HT-29 (cell line): Measurements from ENCODE around the gene JMJD8. TPM values are rescaled to one million over a fixed set of nuclear protein-coding genes. Genes with fewer than 3 reads are reported as not detected.
A peak's percentile ranks its signal among the peaks of the same experiment; 100 is the strongest.

Source experiments
- DNase-seq: peaks from one replicate; pipeline ENCODE4 v3.0.0-alpha.2; 2015; ENCODE audit warnings: low spot score
- total RNA-seq: library from RNA; depleted of rRNA; stranded (reverse); fragments of >200 nt; shearing (Covaris generic); gene quantifications from 2 replicates; pipeline ENCODE4 v1.2.3, GENCODE V29; 2014

JMJD8 gene
- total RNA-seq, 1 experiment from 2014 or later, result 154 TPM

- peak; percentile 64 for DNase-seq
These were observed 25.7 kb upstream of the JMJD8 start for GRCh38 chr16:709566-710499.

- DNase-seq, result no peak
These were observed 24.8 kb upstream of the JMJD8 start for GRCh38 chr16:708959-709358.

DNA sequence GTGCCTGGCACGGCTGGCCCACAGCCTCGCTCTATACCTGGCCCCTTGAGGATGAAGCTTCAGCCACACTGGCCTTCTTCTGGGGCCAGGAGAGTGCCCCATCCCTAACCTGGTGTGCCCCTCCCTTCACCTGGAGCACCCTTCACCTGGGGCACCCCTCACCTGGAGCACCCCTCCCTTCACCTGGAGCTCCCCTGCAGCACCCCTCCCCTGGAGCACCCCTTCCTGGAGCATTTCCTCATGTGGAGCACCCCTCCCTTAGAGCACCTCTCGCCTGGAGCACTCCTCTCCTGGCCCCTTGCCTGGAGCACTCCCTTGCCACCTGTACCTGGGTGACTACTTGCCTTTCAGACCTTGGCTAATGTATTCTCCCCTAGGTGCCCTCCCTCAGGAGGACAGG, 23.9 kb upstream of the JMJD8 start:
- DNase-seq, result no peak

- DNase-seq, result no peak
These were observed 23.0 kb upstream of the JMJD8 start for GRCh38 chr16:707062-707538.

DNA sequence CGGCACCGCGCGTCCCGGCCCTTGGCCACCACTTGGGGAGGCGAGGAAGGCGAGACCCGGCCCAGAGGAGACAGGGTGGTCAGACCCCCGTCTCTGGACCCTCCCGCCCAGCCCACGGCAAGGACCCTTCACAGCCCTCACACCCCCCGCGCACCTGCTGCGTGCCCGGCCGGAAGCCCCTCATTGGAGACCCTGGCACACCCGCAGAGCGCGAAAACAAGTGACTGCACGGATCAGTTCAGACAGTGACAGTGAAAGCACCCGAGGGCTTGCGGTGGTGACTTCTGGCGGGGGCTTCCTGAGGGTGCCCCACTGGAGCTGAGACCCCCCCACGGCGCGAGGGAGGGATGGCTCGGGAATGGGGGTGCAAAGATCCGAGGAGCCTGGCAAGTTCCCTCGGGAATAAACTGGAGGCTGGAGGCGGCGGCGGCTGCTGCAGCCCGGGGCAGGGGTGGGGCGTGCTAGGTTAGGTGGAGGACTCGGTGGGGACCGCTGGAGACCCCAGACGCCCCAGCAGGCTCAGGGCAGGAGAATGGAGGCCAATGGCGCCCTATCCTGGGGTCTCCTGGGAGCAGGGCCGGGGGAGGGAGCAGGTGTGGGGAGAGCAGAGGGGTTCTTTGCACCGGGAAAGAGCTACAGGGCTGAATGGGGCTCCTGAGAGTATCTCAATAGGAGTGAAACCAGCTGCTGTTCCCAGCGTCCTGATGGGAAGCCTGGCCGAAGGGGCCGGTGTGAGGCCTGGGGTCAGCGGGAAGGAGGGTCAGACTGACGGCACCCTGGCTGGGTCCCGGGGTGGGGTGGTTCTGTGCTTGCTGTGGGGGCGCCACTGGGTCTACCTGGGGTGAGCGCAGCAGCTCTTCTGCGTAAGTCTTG, 22.3 kb upstream of the JMJD8 start:
- no peak for DNase-seq

- DNase-seq, result no peak
These were observed 21.5 kb upstream of the JMJD8 start, which contains the start of gene FBXL16 for GRCh38 chr16:705431-706188. TSS of gene FBXL16 (minus strand) at chr16:705801. CDS start at chr16:697405, 8,396 bp downstream.

DNA sequence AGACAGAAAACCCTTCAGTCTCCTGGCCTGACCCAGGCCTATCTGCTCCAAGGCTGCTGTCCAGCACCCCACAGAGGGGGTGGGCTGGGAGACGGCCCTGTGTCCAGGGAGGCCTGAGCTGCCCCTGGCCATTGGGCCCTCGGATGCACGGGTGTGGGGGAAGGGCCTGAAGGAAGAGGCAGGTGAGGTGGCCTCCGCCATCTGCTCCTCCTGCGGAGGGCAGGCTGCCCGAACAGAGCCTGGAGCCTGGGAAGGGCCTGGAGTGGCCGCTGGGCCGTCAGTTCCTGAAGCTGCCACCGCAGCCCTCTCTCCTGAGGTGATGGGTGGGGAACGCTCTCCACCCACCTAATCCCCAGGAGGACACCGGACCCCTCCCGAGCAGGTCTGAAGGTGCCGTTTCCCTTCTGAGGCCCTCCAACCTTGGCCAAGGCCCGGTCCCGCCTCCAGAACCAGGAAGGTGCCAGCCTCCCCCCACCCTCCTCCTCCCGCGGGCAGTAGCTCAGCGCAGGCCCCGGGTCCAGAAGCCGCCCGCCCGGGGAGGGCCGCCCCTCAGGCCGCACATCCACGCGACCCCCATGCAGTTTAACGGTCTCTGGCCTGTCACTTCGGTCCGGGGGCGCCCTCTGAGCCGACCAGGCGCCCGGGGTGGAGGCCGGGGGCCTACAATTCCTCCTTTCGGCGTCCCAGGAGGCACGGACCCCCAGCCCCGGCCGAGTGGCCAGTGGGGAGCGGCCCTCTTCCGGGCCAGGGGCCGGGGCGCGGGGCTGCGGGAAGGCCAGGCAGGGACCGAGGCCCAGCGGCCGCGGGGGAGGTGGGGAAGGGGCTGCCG, 20.6 kb upstream of the JMJD8 start:
- no peak for DNase-seq

DNA sequence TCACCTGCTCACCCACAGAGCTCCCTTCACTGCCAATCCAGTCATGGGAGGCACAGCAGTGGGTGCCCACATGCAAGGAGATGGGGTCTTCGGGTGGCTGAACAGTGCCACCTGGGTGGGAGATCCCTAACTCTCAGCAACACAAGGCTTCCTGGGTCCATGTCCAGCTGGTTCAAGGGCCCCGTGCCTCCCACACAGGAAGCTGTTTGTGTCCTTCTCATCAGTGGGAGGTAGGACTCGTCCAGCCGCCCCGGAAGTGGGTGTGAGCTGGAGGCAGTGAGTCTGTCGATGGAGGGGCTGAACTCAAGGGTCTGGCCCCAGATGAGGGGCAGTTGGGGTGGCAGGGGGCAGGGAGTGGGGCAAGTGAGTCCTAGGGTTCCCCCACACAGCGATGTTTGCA, 19.9 kb upstream of the JMJD8 start:
- no peak for DNase-seq

GRCh38 chr16:703406-703805, 19.3 kb upstream of the JMJD8 start:
- DNase-seq, result no peak

DNA sequence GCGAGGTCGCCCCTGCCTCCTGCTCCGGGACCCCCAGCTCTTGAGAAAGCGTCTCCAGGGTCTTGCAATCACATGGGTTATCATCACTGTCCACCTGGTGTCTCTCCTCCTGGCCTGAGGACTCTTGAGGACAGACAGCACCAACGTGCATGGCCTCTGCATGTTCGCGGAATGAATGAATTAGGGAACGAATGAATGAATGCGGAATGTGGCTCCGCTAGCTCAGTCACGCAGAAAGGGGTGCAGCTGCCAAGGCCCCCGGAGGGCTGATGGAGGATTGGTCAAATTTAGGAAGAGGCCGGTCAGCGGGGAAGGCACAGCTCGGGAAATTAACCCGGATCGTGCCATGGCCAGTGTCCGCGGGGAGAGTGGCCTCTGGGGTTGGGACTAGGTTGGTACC, 18.2 kb upstream of the JMJD8 start:
- DNase-seq, result no peak

GRCh38 chr16:700684-701584, 16.8 kb upstream of the JMJD8 start:
- no peak for DNase-seq

DNA sequence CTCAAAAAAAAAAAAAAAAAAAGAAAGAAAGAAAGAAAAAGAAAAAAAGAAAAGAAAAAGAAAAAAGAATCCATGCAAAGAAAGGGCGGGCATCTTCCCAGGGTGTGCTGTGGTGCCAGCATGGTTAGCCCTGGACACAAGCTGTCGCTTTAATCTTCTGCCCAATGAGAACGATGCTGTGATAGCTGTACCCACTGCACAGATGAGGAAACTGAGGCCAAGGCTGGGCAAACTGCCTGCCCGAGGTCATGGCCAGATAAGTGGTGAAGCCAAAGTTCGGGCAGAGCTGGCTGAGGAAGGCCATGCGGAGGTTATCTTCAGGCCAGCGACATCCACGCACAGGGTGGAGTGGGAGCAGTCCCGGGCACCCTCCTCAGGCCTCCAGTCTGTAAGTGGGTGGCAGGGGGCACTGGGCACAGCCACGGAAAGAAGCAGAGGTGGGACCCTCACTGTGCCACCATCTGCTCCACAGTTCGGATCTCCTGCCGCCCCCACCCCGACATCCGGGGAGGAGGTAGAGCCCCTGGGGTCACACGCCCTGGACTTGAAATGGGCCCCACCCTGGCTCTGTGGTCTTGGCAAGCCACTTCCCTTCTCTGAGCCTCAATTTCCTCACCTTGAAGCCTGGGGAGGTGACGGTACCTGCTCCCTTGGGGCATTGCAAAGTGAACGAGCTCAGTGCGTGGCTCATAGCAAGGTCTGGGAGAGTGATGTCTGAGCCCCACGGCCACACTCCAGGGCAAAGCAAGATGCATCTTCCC, 15.0 kb upstream of the JMJD8 start:
- no peak for DNase-seq

DNA sequence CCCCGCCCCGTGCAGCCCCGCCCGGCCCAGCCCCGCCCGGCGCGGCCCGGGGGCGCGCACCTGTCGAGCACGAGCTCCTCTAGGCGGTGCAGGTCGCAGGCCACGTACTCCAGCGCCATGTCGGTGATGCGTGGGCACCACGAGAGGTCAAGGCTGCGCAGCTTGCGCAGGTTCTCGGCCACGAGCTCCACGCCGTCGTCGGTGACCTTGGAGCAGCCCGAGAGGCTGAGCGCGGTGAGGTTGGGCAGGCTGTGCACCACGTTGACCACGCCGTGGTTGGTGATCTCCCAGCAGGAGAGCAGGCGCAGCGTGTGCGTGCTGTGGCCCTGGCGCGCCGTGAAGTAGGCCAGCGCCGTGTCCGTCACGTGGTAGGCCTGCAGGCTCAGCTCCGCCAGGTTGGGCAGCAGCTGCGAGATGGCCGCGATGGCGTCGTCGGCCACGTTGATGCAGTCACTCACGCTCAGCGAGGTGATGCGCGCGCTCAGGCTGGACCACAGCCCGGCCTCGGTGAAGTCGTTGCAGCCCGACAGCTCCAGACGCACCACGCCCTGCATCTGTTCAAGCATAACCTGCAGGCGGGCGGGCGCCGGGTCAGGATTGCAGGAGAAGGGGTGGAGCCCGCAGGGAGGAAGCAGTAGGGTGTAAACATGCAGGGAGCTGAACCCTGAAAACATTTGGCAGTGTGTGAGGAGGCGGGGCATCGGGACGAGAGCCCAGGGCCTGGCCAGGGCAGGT, 11.4 kb upstream of the JMJD8 start:
- DNase-seq, result peak; percentile 66

DNA sequence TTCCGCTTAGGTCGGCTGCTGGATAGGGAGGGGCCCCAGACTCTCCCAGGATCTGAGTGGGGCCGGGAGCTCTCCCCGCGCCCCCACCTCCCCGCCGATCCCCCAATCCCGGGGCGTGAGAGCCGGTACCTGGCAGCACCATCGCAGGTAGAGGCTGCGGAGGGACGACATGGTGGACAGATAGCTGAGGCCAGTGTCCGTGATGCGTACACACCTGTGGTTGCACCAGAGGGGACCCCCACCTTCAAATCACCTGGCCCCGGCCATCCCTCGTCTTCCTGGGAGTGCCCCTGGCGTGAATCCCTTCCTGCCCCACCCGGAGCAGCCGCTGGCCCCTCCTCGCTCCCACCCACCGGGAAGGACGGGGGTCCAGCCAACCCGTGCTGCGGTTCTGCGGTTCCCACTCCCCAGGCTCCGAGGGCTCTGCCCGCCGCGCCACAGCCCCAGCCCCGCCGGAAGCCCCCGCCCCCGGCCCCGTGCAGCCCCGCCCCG, 10.8 kb upstream of the JMJD8 start:
- DNase-seq, result no peak

GRCh38 chr16:694187-694862, 10.2 kb upstream of the JMJD8 start:
- no peak for DNase-seq

DNA sequence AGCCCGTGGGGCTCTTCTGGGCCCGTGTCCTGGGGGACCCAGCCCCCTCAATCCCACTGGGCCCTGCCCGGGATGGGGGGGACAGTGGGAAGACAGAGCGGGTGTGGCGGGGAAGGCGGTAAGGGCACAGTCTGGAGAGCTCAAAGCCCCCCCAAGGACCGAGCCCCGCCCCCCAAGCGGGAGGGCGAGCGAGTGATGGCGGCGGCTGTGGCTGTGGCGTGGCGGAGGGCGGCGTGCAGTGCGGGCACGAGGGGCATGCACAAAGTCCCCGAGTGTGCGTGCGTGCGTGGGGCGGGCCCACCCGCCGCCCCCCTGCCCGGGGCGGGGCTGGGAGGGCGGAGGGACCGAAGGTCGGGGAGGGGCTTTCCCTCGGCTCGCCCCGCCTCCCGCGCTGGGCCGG, 9.6 kb upstream of the JMJD8 start:
- no peak for DNase-seq

DNA sequence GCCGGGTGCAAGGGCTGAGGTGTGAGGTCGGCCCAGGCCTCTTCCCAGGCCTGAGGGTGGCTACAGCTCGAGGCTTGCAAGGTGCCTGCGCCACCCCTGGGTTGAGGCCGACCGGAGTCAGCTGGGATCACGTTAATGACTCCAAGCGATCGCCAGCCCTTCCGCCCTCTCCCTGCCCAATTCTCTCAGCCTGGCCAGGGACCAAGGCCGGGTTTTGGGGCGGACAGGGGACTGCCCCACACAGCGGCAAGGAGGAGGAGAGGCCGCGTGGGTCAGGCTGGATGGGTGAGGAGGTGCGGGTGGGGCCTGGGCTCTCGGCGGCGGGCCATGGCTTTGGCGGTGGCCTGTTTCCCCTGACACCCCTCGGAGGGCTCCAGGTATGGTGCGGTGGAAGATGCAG, 9.2 kb upstream of the JMJD8 start:
- DNase-seq, result no peak
